Neuronal stem cell (in vitro differentiated cells): Measurements from ENCODE around the gene ATE1.
A peak's percentile ranks its signal among the peaks of the same experiment; 100 is the strongest.
"Not testable (repeated sequence)": the region's sequence is repeated elsewhere in the genome, so short reads cannot be mapped to it uniquely, and the experiment has no call there.

Source experiments
- DNase-seq: peaks from one replicate; pipeline ENCODE4 v3.0.0-alpha.2; 2013; ENCODE audit warnings: low spot score
- H2AFZ ChIP-seq: one replicate; pipeline ENCODE4 v1.6.1; 2013; ENCODE audit warnings: mild to moderate bottlenecking, low read length, inconsistent platforms
- H2AK5ac ChIP-seq: 2 replicates; pipeline ENCODE4 v1.6.1; 2013; ENCODE audit warnings: low read depth, mild to moderate bottlenecking, inconsistent platforms, low read length, moderate library complexity, mixed read lengths
- H2BK120ac ChIP-seq: 2 replicates; pipeline ENCODE4 v1.6.1; 2013; ENCODE audit warnings: low read depth, mild to moderate bottlenecking, inconsistent platforms, low read length, moderate library complexity, mixed read lengths
- H2BK12ac ChIP-seq: one replicate; pipeline ENCODE4 v1.6.1; 2013; ENCODE audit warnings: low read length, inconsistent platforms
- H2BK15ac ChIP-seq: 2 replicates; pipeline ENCODE4 v1.6.1; 2013; ENCODE audit warnings: mild to moderate bottlenecking, low read length, inconsistent platforms, mixed read lengths
- H2BK5ac ChIP-seq: one replicate; pipeline ENCODE4 v1.6.1; 2013; ENCODE audit warnings: inconsistent platforms, mild to moderate bottlenecking, low read length, moderate library complexity
- H3K14ac ChIP-seq: one replicate; pipeline ENCODE4 v1.6.1; 2013; ENCODE audit warnings: low read length, inconsistent platforms
- H3K18ac ChIP-seq: 2 replicates; pipeline ENCODE4 v1.6.1; 2013; ENCODE audit warnings: low read length, inconsistent platforms
- H3K23ac ChIP-seq: 2 replicates; pipeline ENCODE4 v1.6.1; 2013; ENCODE audit warnings: low read depth, mild to moderate bottlenecking, mixed read lengths, low read length, inconsistent platforms; ENCODE audit not compliant: poor library complexity
- H3K27ac ChIP-seq: replicated peaks from 3 replicates; pipeline ENCODE4 v1.5.1; 2013; ENCODE audit warnings: low read length, inconsistent platforms
- H3K27me3 ChIP-seq, 3 experiments: 2 replicates each; pipeline ENCODE4 v1.6.1; 2013; ENCODE audit warnings: low read length in 3 of 3, mild to moderate bottlenecking in 2 of 3, inconsistent platforms in 1 of 3, low read depth in 1 of 3, mixed read lengths in 1 of 3, moderate library complexity in 1 of 3; ENCODE audit not compliant: control insufficient read depth in 3 of 3, insufficient read depth in 3 of 3
- H3K36me3 ChIP-seq, 2 donors: replicated peaks in 1 of 2; 2 replicates each; pipeline ENCODE4 v1.6.1; 2013; ENCODE audit warnings: low read length in 2 of 2; ENCODE audit not compliant: control insufficient read depth in 2 of 2, insufficient read depth in 2 of 2
- H3K4ac ChIP-seq: 2 replicates; pipeline ENCODE4 v1.6.1; 2013; ENCODE audit warnings: inconsistent platforms, mild to moderate bottlenecking, low read length, moderate library complexity
- H3K4me1 ChIP-seq, 2 donors: 1 replicate in 1 of 2; 2 replicates in 1 of 2; pipeline ENCODE4 v1.6.1; 2013; ENCODE audit warnings: low read length in 2 of 2, low read depth in 1 of 2; ENCODE audit not compliant: control insufficient read depth in 2 of 2, insufficient read depth in 1 of 2
- H3K4me2 ChIP-seq: one replicate; pipeline ENCODE4 v1.6.1; 2013; ENCODE audit warnings: mild to moderate bottlenecking, low read length, inconsistent platforms; ENCODE audit not compliant: insufficient read depth, poor library complexity, severe bottlenecking
- H3K4me3 ChIP-seq, 2 donors: 2 replicates each; pipeline ENCODE4 v1.5.1; 2013; ENCODE audit warnings: low read length in 2 of 2, mild to moderate bottlenecking in 2 of 2, inconsistent platforms in 1 of 2, moderate library complexity in 1 of 2
- H3K79me1 ChIP-seq: one replicate; pipeline ENCODE4 v1.6.1; 2013; ENCODE audit warnings: low read depth, mild to moderate bottlenecking, inconsistent platforms, low read length, moderate library complexity
- H3K9ac ChIP-seq: one replicate; pipeline ENCODE4 v1.6.1; 2013; ENCODE audit warnings: mild to moderate bottlenecking, low read depth, low read length, inconsistent platforms; ENCODE audit not compliant: poor library complexity
- H3K9me3 ChIP-seq, 2 donors: replicated peaks in 1 of 2; 2 replicates each; pipeline versions ENCODE3 to v1.6.1; 2013; ENCODE audit warnings: low read length in 2 of 2, mild to moderate bottlenecking in 2 of 2, inconsistent platforms in 1 of 2, low read depth in 1 of 2, mixed read lengths in 1 of 2, moderate library complexity in 1 of 2; ENCODE audit not compliant: control insufficient read depth in 2 of 2, insufficient read depth in 1 of 2
- H4K8ac ChIP-seq: one replicate; pipeline ENCODE4 v1.6.1; 2013; ENCODE audit warnings: low read depth, mild to moderate bottlenecking, inconsistent platforms, low read length, moderate library complexity
- H4K91ac ChIP-seq: one replicate; pipeline ENCODE4 v1.6.1; 2013; ENCODE audit warnings: low read length, low read depth, mild to moderate bottlenecking, inconsistent platforms; ENCODE audit not compliant: poor library complexity
- WGBS, 2 donors: extraction: QIAGEN DNeasy Blood & Tissue Kit; methylation state at CpG; one replicate each; pipeline ENCODE4 v1.1.7; 2013; ENCODE audit warnings: missing lambda C conversion rate in 2 of 2, mixed read lengths in 1 of 2; ENCODE audit not compliant: insufficient read length in 2 of 2, insufficient replicate concordance in 1 of 2; ENCODE audit errors: extremely low coverage in 2 of 2; 5-methylcytosine and 5-hydroxymethylcytosine counted together

Gene ATE1

DNA sequence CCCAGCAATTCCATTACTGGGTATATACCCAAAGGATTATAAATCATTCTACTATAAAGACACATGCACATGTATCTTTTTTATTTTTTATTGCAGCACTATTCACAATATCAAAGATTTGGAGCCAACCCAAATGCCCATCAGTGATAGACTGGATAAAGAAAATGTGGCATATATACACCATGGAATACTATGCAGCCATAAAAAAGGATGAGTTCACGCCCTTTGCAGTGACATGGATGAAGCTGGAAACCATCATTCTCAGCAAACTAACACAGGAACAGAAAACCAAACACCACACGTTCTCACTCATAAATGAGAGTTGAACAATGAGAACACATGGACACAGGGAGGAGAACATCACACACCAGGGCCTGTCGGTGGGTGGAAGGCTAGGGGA is 228.1 kb downstream of the ATE1 start:
- not testable (repeated sequence) for H2AK5ac ChIP-seq, H3K4me2 ChIP-seq, H4K8ac ChIP-seq, H3K79me1 ChIP-seq, H2AFZ ChIP-seq, H3K4me3 ChIP-seq, H3K9me3 ChIP-seq, H3K27ac ChIP-seq, H3K27me3 ChIP-seq, H3K4ac ChIP-seq, H3K14ac ChIP-seq, DNase-seq, H2BK12ac ChIP-seq, H2BK120ac ChIP-seq, H3K36me3 ChIP-seq, H2BK15ac ChIP-seq, H4K91ac ChIP-seq, H2BK5ac ChIP-seq, H3K9ac ChIP-seq, H3K23ac ChIP-seq, H3K18ac ChIP-seq
- H3K4me1 ChIP-seq = peaks cover 9 to 23% of the 10 kb centered on the region in 2 donors
- WGBS, 2 donors = no CpG with 5 or more reads among the region's 3 CpGs

DNA sequence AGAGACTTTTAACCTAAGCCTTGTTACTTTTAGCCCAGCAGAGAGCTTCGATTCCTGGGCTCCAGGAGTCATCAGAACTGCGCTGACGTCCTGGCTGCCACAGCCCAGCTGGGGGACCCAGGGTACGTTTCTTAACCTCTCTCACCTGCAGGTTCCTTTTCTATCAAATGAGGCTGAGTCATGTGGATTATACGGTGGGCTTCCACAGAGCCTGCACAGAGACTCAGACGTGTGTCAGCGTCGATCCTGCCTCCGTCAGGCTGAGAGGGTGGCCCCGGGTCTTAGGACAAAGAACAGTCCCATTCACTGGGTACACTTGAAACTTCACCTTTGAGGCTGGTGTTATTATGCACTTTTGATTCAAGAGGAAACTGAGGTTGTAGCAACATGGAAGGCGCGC is 228.9 kb downstream of the ATE1 start:
- Histone ChIP-seq H3K9ac (no peak overlapping the region), H2BK15ac (no peak overlapping the region), H3K4me2 (no peak overlapping the region), H3K4me1 (peaks cover 9 to 20% of the 10 kb centered on the region in 2 donors), H2BK5ac (no peak overlapping the region), H3K27me3 (no peaks in the 10 kb centered on the region), H3K4me3 (no peak overlapping the region), H3K36me3 (no peaks in the 10 kb centered on the region), H4K8ac (no peak overlapping the region), H2AFZ (no peak overlapping the region), H2AK5ac (no peak overlapping the region), H3K14ac (no peak overlapping the region), H3K23ac (no peak overlapping the region), H2BK120ac (no peak overlapping the region), H3K79me1 (no peaks in the 10 kb centered on the region), H3K9me3 (no peaks in the 10 kb centered on the region), H3K27ac (no peak overlapping the region), H4K91ac (no peak overlapping the region), H3K4ac (no peak overlapping the region), H3K18ac (peak overlapping the region; percentile 41), H2BK12ac (no peak overlapping the region)
- no peak for DNase-seq
- no CpG with 5 or more reads among the region's 12 CpGs for WGBS, 2 donors

DNA sequence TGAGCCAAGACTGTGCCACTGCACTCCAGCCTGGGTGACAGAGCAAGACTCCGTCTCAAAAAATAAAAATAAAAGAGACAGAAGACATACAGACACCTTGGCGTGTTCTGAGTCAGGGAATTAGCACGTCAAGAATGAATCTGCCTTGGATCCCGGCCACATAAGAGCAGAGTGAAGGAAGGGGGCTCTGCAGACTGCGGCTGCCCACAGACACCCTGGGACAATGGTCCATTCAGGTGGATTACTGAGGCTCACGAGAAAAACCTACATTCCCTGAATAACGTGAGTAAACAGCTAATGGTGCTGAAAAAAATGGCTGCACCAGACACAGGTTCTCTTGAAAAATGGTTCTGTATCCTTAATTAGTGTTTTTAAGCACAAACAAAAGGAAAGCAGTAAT is 229.5 kb downstream of the ATE1 start:
- H3K4me3 ChIP-seq = no peak overlapping the region
- no peak overlapping the region for H4K8ac ChIP-seq
- H3K4me2 ChIP-seq = no peak overlapping the region
- no peaks in the 10 kb centered on the region for H3K36me3 ChIP-seq
- H4K91ac ChIP-seq = no peak overlapping the region
- no peak overlapping the region for H3K14ac ChIP-seq
- peak overlapping the region; percentile 11 for H3K18ac ChIP-seq
- H2BK5ac ChIP-seq = no peak overlapping the region
- no peak overlapping the region for H3K9ac ChIP-seq
- no CpG with 5 or more reads among the region's 7 CpGs for WGBS, 2 donors
- H3K27me3 ChIP-seq = no peaks in the 10 kb centered on the region
- no peaks in the 10 kb centered on the region for H3K79me1 ChIP-seq
- no peak overlapping the region for H3K27ac ChIP-seq
- H3K9me3 ChIP-seq = no peaks in the 10 kb centered on the region
- no peak overlapping the region for H2BK120ac ChIP-seq
- H3K4ac ChIP-seq = no peak overlapping the region
- H2BK12ac ChIP-seq = no peak overlapping the region
- H3K4me1 ChIP-seq = peaks cover 9 to 20% of the 10 kb centered on the region in 2 donors
- H2BK15ac ChIP-seq = no peak overlapping the region
- H2AK5ac ChIP-seq = no peak overlapping the region
- DNase-seq = no peak
- no peak overlapping the region for H3K23ac ChIP-seq
- H2AFZ ChIP-seq = no peak overlapping the region

DNA sequence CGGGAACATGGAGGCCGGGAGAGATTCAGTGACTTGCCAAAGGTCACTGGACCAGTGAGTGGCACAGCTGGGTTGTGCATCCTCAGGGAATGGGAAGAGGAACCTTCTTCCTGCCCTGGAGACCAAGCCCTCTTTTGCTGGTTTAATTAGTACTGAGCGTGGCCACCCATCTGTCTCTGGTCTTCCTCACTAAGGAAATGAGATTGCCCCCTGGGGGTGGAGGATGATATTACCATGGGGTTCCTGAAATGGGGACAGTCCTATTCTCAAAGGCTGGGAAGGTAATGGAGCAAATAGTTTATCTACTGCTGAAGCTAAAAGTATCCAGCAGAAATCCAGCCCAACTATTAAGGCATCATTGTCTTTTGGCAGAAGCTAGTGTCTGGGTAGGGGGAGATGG is 231.0 kb downstream of the ATE1 start:
- Histone ChIP-seq H3K9me3 (no peaks in the 10 kb centered on the region), H3K4ac (no peak overlapping the region), H3K27ac (no peak overlapping the region), H2BK15ac (no peak overlapping the region), H2AFZ (no peak overlapping the region), H3K4me1 (peaks cover 5 to 22% of the 10 kb centered on the region in 2 donors), H3K4me2 (no peak overlapping the region), H3K18ac (no peak overlapping the region), H2BK12ac (no peak overlapping the region), H4K91ac (no peak overlapping the region), H4K8ac (no peak overlapping the region), H2AK5ac (no peak overlapping the region), H2BK120ac (no peak overlapping the region), H3K14ac (no peak overlapping the region), H2BK5ac (no peak overlapping the region), H3K79me1 (no peaks in the 10 kb centered on the region), H3K9ac (no peak overlapping the region), H3K23ac (no peak overlapping the region), H3K27me3 (no peaks in the 10 kb centered on the region), H3K4me3 (no peak overlapping the region), H3K36me3 (no peaks in the 10 kb centered on the region)
- DNase-seq = no peak
- no CpG with 5 or more reads among the region's 3 CpGs for WGBS, 2 donors
